Sigmoid colon (tissue), 4 donors: ENCODE measurements around the gene BRSK2.

Source experiments
- POLR2A ChIP-seq, 2 donors: fragments of 450-650 bp; IDR thresholded peaks; one replicate each; pipeline ENCODE4 v1.6.1; 2016; ENCODE audit warnings: antibody characterized with exemption in 2 of 2, mild to moderate bottlenecking in 2 of 2, moderate library complexity in 2 of 2
- POLR2AphosphoS5 ChIP-seq, 4 donors: sonication (generic); formaldehyde crosslinking; IDR thresholded peaks; one replicate each; pipeline ENCODE4 v1.6.1; 2017; ENCODE audit warnings: antibody characterized with exemption in 4 of 4
- TF ChIP-seq, protein P1 (sequence below), 4 experiments: fragments of 450-650 bp in 3 of 4; fragments of 200-600 bp in 1 of 4; IDR thresholded peaks; one replicate each; pipeline ENCODE4 v1.5.1; 2016 to 2019; ENCODE audit warnings: antibody characterized with exemption in 4 of 4, mild to moderate bottlenecking in 3 of 4, moderate library complexity in 2 of 4

DNA sequence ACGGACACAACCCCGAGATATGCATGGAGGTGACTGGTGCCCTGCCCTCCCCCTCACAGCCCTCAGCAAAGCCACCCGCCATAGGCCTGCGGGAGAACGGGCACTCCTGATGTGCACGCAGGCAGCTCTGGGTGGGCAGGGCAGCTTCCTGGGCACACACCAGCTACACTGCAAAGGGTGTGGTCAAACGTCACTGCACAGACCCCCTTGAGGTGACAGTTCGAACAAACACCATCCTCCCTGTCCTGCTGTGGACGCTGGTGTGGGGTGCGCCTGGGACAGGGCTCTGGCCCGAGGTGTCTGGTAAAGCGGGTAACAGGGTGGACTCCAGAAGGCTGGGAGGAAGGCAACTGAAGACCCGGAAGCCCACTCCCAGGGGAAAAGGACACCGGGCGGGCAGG, 118.8 kb downstream of the BRSK2 start:
- TF ChIP-seq, protein P1, sequence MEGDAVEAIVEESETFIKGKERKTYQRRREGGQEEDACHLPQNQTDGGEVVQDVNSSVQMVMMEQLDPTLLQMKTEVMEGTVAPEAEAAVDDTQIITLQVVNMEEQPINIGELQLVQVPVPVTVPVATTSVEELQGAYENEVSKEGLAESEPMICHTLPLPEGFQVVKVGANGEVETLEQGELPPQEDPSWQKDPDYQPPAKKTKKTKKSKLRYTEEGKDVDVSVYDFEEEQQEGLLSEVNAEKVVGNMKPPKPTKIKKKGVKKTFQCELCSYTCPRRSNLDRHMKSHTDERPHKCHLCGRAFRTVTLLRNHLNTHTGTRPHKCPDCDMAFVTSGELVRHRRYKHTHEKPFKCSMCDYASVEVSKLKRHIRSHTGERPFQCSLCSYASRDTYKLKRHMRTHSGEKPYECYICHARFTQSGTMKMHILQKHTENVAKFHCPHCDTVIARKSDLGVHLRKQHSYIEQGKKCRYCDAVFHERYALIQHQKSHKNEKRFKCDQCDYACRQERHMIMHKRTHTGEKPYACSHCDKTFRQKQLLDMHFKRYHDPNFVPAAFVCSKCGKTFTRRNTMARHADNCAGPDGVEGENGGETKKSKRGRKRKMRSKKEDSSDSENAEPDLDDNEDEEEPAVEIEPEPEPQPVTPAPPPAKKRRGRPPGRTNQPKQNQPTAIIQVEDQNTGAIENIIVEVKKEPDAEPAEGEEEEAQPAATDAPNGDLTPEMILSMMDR (IDR thresholded peaks at IDR 0.05), result no peak
- TF ChIP-seq POLR2A (IDR thresholded peaks at IDR 0.05) (no peak), POLR2AphosphoS5 (IDR thresholded peaks at IDR 0.05) (no peak)
